ENCODE results near the gene CAMK4.

GRCh38 chr5:111511831-111512374, 287.7 kb downstream of the CAMK4 start:
- TF ChIP-seq POLR2A (IDR thresholded peaks at IDR 0.05) (no peak), CTCF (IDR thresholded peaks at IDR 0.05) (no peak), POLR2AphosphoS5 (IDR thresholded peaks at IDR 0.05) (no peak)

All from transverse colon (tissue), 4 donors.